GM19455 (cell line): ENCODE results near the gene DAZAP1.
"Not testable (repeated sequence)": the region's sequence is repeated elsewhere in the genome, so short reads cannot be mapped to it uniquely, and the experiment has no call there.

ENCODE experiments used
- ATAC-seq: cut with Tn5 transposase; IDR thresholded peaks from one replicate; pipeline ENCODE4 v1.9.1; 2021; ENCODE audit not compliant: unreplicated experiment

Gene DAZAP1

GRCh38 chr19:1439525-1440417 lies 32.4 kb downstream of the DAZAP1 start:
- not testable (repeated sequence) for ATAC-seq

GRCh38 chr19:1440418-1440801 lies 33.0 kb downstream of the DAZAP1 start:
- no peak for ATAC-seq

GRCh38 chr19:1441022-1441426 lies 33.6 kb downstream of the DAZAP1 start:
- ATAC-seq, result no peak

- ATAC-seq, result no peak
Measured at GRCh38 chr19:1441677-1442438, 34.5 kb downstream of the DAZAP1 start.

GRCh38 chr19:1445185-1445931 lies 38.0 kb downstream of the DAZAP1 start:
- ATAC-seq, result no peak

- no peak for ATAC-seq
Measured at GRCh38 chr19:1445932-1446712, 38.7 kb downstream of the DAZAP1 start.

- no peak for ATAC-seq
Measured at GRCh38 chr19:1446713-1447481, 39.5 kb downstream of the DAZAP1 start.

- ATAC-seq, result no peak
Measured at GRCh38 chr19:1447504-1447903, 40.1 kb downstream of the DAZAP1 start.

GRCh38 chr19:1447944-1448343 lies 40.6 kb downstream of the DAZAP1 start:
- ATAC-seq, result no peak

GRCh38 chr19:1449467-1450442 lies 42.4 kb downstream of the DAZAP1 start, which contains the start of gene APC2:
Gene APC2 (plus strand): TSS chr19:1450121. CDS start chr19:1453002, 2,881 bp downstream.
- no peak for ATAC-seq

- ATAC-seq, result no peak
Measured at GRCh38 chr19:1450735-1451731, 43.6 kb downstream of the DAZAP1 start.

GRCh38 chr19:1451916-1452801 lies 44.8 kb downstream of the DAZAP1 start:
- no peak for ATAC-seq

GRCh38 chr19:1452802-1453524 lies 45.6 kb downstream of the DAZAP1 start:
- no peak for ATAC-seq

GRCh38 chr19:1453525-1454364 lies 46.4 kb downstream of the DAZAP1 start:
- no peak for ATAC-seq

- no peak for ATAC-seq
Measured at GRCh38 chr19:1455002-1455335, 47.6 kb downstream of the DAZAP1 start.
